Measurements from ENCODE around the gene ALPL. TPM values are rescaled to one million over a fixed set of nuclear protein-coding genes. Genes with fewer than 3 reads are reported as not detected.

Gene ALPL
- total and polyA plus RNA-seq, 7 donors, result 0.73 to 2.0 (median 1.3) TPM

DNA sequence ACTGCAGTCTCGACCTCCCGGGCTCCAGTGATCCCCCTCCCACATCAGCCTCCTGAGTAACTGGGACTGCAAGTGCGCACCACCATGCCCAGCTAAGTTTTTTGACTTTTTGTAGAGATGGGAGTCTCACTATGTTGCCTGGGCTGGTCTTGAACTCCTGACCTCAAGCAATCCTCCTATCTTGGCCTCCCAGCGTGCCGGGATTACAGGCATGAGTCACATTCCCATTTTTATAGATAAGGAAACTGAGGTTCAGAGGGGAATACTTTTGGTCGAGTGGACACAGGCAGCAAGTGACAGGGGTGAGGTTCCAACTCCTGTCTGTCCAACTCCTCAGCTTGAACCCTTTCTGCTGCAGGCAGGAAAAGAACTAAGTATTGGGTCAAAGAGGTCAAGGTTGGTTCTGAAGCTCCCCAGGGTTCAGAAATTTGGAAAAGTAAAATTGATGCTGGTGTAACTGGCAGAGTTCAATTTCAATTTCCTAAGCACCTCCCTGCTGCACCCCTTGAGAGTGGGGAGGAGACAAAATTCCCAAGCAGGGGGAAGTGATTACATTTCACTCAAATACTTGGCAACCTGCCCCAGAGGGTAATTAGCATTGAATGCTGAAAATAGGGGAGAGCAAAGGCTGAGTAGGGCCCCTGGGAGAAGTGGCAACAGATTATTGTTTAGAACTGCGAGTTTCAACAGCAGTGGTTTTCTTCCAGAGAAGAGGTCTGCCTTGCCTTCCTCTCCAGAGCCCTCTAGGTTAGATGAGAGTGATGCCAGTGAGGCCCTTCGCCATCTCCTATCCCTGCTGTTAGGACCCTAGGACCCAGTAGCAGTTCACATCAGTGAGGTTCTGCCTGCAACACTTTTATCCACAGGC lies 17.5 kb upstream of the ALPL start:
- Histone ChIP-seq H3K4me1 (no peaks in the 10 kb centered on the region), H3K36me3 (ENCODE audit: insufficient read depth in 1 of 2, low read depth in 1 of 2) (no peaks in the 10 kb centered on the region), H3K27me3 (ENCODE audit: insufficient read depth in 3 of 3, low read length in 2 of 3) (peaks cover 0 to 53% (median 0%) of the 10 kb centered on the region in 3 donors), H3K27ac (no peak overlapping the region), H3K4me3 (no peak overlapping the region), H3K9me3 (no peaks in the 10 kb centered on the region)
- TF ChIP-seq, protein P1, sequence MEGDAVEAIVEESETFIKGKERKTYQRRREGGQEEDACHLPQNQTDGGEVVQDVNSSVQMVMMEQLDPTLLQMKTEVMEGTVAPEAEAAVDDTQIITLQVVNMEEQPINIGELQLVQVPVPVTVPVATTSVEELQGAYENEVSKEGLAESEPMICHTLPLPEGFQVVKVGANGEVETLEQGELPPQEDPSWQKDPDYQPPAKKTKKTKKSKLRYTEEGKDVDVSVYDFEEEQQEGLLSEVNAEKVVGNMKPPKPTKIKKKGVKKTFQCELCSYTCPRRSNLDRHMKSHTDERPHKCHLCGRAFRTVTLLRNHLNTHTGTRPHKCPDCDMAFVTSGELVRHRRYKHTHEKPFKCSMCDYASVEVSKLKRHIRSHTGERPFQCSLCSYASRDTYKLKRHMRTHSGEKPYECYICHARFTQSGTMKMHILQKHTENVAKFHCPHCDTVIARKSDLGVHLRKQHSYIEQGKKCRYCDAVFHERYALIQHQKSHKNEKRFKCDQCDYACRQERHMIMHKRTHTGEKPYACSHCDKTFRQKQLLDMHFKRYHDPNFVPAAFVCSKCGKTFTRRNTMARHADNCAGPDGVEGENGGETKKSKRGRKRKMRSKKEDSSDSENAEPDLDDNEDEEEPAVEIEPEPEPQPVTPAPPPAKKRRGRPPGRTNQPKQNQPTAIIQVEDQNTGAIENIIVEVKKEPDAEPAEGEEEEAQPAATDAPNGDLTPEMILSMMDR (IDR thresholded peaks at IDR 0.05), result no peak
- intact Hi-C loops (cut with DNase I), result no loop called here
- WGBS, 3 donors, result 51 to 60% (median 56%) methylated on average over 8 of the region's 8 CpGs
- ATAC-seq (no peak), DNase-seq (no peak)

- Histone ChIP-seq H3K27ac (no peak overlapping the region), H3K9me3 (no peaks in the 10 kb centered on the region), H3K36me3 (ENCODE audit: insufficient read depth in 1 of 2, low read depth in 1 of 2) (no peaks in the 10 kb centered on the region), H3K27me3 (ENCODE audit: insufficient read depth in 3 of 3, low read length in 2 of 3) (peaks cover 0 to 48% (median 3%) of the 10 kb centered on the region in 3 donors), H3K4me3 (no peak overlapping the region), H3K4me1 (no peaks in the 10 kb centered on the region)
- intact Hi-C loops (cut with DNase I), result no loop called here
- WGBS, 3 donors, result 23 to 31% (median 28%) methylated on average over 4 of the region's 4 CpGs
- ATAC-seq (no peak), DNase-seq (no peak)
- TF ChIP-seq, protein P1 (IDR thresholded peaks at IDR 0.05), result no peak
These were observed 16.9 kb upstream of the ALPL start for GRCh38 chr1:21492356-21492625.

DNA sequence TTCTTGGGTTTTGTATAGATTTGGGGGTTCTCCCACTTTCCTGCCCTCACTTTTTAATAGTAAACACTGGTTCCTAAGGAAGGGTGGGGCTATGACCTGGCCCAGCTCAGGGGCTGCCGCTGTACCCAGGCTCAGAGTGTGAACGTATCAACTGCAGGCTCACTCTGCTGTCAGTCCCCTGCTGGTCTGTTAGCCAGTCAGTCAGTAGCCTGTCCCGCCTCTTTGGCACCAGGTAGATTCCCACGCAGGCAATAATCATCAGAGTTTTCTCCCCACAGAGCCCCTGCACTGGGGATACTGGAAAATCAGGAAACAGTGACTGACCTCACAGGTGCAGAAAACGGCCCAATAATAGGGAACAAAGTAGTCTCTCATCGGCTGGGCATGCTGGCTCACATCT lies 15.0 kb upstream of the ALPL start:
- intact Hi-C loops (cut with DNase I), result no loop called here
- no peaks in the 10 kb centered on the region for H3K36me3 ChIP-seq (ENCODE audit: insufficient read depth in 1 of 2, low read depth in 1 of 2)
- WGBS, 3 donors, result 59 to 69% (median 59%) methylated on average over 6 of the region's 6 CpGs
- TF ChIP-seq, protein P1 (IDR thresholded peaks at IDR 0.05), result no peak
- H3K4me1 ChIP-seq, result no peaks in the 10 kb centered on the region
- DNase-seq (no peak), ATAC-seq (no peak)
- no peak overlapping the region for H3K27ac ChIP-seq
- no peaks in the 10 kb centered on the region for H3K9me3 ChIP-seq
- peaks cover 0 to 33% (median 3%) of the 10 kb centered on the region in 3 donors for H3K27me3 ChIP-seq (ENCODE audit: insufficient read depth in 3 of 3, low read length in 2 of 3)
- no peak overlapping the region for H3K4me3 ChIP-seq

DNA sequence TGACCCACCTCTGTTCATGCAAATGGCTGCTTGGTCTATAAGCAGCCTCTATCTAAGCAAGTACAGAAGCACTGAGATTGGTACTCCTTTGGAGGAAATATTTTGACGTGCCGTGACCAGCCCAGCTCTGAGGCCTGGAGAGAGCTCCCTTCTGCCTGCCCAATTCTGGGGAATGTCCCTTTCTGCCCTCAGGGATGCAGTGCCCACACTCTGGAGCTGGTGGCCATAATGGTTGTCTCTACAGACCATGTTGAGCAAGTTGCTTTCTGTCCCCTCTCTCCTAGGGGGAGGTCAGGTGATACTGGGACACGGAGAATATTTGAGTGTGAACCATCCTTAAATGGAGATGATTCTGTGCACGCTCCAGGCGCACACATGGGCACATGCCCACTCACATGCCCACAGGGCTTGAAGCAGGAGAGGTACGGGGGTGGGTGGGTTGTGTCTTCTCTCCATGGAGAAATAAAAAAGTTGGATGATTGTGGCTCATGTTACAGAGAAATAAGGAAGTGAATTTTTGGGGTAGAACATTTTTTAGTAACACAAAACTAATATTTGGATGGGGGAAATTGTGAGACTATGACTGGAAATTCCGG lies 13.9 kb upstream of the ALPL start:
- H3K9me3 ChIP-seq, result no peaks in the 10 kb centered on the region
- H3K4me1 ChIP-seq, result no peaks in the 10 kb centered on the region
- intact Hi-C loops (cut with DNase I), result no loop called here
- TF ChIP-seq, protein P1 (IDR thresholded peaks at IDR 0.05), result no peak
- no peak for ATAC-seq
- no peak overlapping the region for H3K27ac ChIP-seq
- DNase-seq, result no peak
- no peaks in the 10 kb centered on the region for H3K36me3 ChIP-seq (ENCODE audit: insufficient read depth in 1 of 2, low read depth in 1 of 2)
- H3K4me3 ChIP-seq, result no peak overlapping the region
- peaks cover 0 to 31% (median 3%) of the 10 kb centered on the region in 3 donors for H3K27me3 ChIP-seq (ENCODE audit: insufficient read depth in 3 of 3, low read length in 2 of 3)
- 74 to 81% (median 75%) methylated on average over 7 of the region's 7 CpGs for WGBS, 3 donors
